H1 (cell line): ENCODE results near the gene ARRDC1. TPM values are rescaled to one million over a fixed set of nuclear protein-coding genes. Genes with fewer than 3 reads are reported as not detected.

Source experiments
- CHD7 ChIP-seq: fragments of 300-600 bp; sonication (generic); IDR thresholded peaks from 2 replicates; pipeline ENCODE4 v1.7.1; 2012; ENCODE audit warnings: low read length, moderate library complexity, mild to moderate bottlenecking, inconsistent platforms; ENCODE audit not compliant: insufficient replicate concordance
- CREB1 ChIP-seq: IDR thresholded peaks from 2 replicates; pipeline ENCODE4 v1.6.1; 2012; ENCODE audit warnings: inconsistent platforms
- EGR1 ChIP-seq: IDR thresholded peaks from 2 replicates; pipeline ENCODE4 v1.6.1; 2011; ENCODE audit warnings: low read depth, low read length, borderline replicate concordance
- JUND ChIP-seq: IDR thresholded peaks from 2 replicates; pipeline ENCODE4 v1.6.1; 2011; ENCODE audit warnings: mild to moderate bottlenecking, improper control_type of control experiment, low read length
- POLR2AphosphoS5 ChIP-seq: IDR thresholded peaks from 2 replicates; pipeline ENCODE4 v1.6.1; 2011; ENCODE audit warnings: low read depth, low read length
- SIN3A ChIP-seq, 2 experiments: IDR thresholded peaks in 1 of 2; conservative IDR thresholded peaks in 1 of 2; 2 replicates each; pipeline ENCODE4 v1.6.1; 2011 to 2012; ENCODE audit warnings: low read length in 2 of 2, improper control_type of control experiment in 1 of 2, low read depth in 1 of 2, mild to moderate bottlenecking in 1 of 2
- polyA plus RNA-seq, 7 experiments: library from polyadenylated mRNA; depleted of rRNA in 3 of 7; stranded (reverse) in 5 of 7; unstranded in 2 of 7; fragments of >200 nt in 5 of 7; fragments of 200-250 nt in 2 of 7; gene quantifications; 1 replicate in 5 of 7; 2 replicates in 1 of 7; 4 replicates in 1 of 7; pipeline versions ENCODE4 v1.2.1 to v1.2.3, GENCODE V29; 2011 to 2013; ENCODE audit warnings: missing spikeins in 2 of 7, mixed read lengths in 2 of 7
- total RNA-seq: library from RNA; stranded (reverse); fragmentation: NEBNext Ultra II Directional; extraction: Animal tissue kit (Norgen Biotek cat#: 25700); gene quantifications from 2 replicates; pipeline ENCODE4 v1.2.1, GENCODE V29; 2021

ARRDC1 gene
- total and polyA plus RNA-seq, 2 of the 8 experiments (the other 6 are each of a cell fraction or from before 2014, with no cell fraction given), result 22.0 to 58.4 TPM

DNA sequence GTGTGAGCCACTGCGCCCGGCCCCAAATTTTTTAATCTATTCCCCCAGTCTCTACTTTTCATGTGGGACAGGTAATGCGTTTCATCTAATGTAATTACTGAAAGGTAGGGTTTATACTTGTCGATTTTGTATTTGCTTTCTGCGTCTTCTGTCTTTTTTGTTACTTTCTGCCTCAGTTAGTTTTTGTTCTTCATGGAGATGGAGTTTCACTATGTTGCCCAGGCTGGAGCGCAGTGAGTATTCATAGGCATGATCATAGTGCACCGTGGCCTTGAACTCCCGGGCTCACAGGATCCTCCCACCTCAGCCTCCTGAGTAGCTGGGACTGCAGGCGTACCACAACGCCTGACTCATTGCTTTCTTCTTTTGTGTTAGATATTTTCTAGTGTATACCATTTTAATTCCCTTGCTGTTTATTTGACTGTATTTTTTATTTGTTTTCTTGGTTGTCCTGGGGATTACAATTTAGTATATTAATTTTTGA, 36.7 kb downstream of the ARRDC1 start (continued):
- TF ChIP-seq CHD7, result no peak
- no peak for TF ChIP-seq JUND
- TF ChIP-seq EGR1, result no peak
- TF ChIP-seq CREB1, result no peak
- no peak for TF ChIP-seq SIN3A (conservative IDR thresholded peaks at IDR 0.05 in 1 of 2, IDR thresholded peaks at IDR 0.05 in 1 of 2; ENCODE audit: low read depth in 1 of 2, low read length in 2 of 2)
- TF ChIP-seq POLR2AphosphoS5, result no peak
